Measurements from ENCODE around the gene SPACA6.

SPACA6 gene

GRCh38 chr19:51709575-51709974 lies 16.4 kb downstream of the SPACA6 start:
- no peaks in the 10 kb centered on the region for H3K4me1 ChIP-seq (ENCODE audit: control insufficient read depth in 2 of 2, insufficient read depth in 1 of 2, low read depth in 1 of 2, low read length in 2 of 2)
- no peak overlapping the region for H3K27ac ChIP-seq (replicated peaks; ENCODE audit: low read length)
- no peak overlapping the region for H2AFZ ChIP-seq (ENCODE audit: low read length)
- H2BK5ac ChIP-seq (ENCODE audit: low read length), result no peak overlapping the region
- WGBS, 2 donors (ENCODE audit: extremely low coverage in 2 of 2, insufficient read length in 2 of 2, insufficient replicate concordance in 1 of 2), result no CpG with 5 or more reads among the region's 6 CpGs
- no peak overlapping the region for H3K4me3 ChIP-seq (ENCODE audit: low read length in 2 of 2)
- H3K18ac ChIP-seq (ENCODE audit: low read length), result no peak overlapping the region
- no peak overlapping the region for H2AK5ac ChIP-seq (ENCODE audit: low read depth, low read length)
- no peak overlapping the region for H2BK120ac ChIP-seq (ENCODE audit: low read depth, low read length)
- peak overlapping the region; percentile 12 for H3K23ac ChIP-seq (ENCODE audit: low read depth, low read length, poor library complexity)
- no peak overlapping the region for H4K91ac ChIP-seq (ENCODE audit: low read depth, low read length, poor library complexity)
- no peak overlapping the region for H3K14ac ChIP-seq (ENCODE audit: low read length)
- no peaks in the 10 kb centered on the region for H3K9me3 ChIP-seq (replicated peaks in 1 of 2; ENCODE audit: control insufficient read depth in 2 of 2, insufficient read depth in 1 of 2, low read depth in 1 of 2, low read length in 2 of 2)
- peaks cover 0 to 2% (median 0%) of the 10 kb centered on the region in 3 experiments for H3K27me3 ChIP-seq (ENCODE audit: control insufficient read depth in 3 of 3, insufficient read depth in 3 of 3, low read depth in 1 of 3, low read length in 3 of 3)
- H3K79me1 ChIP-seq (ENCODE audit: low read depth, low read length), result no peaks in the 10 kb centered on the region
- H3K36me3 ChIP-seq (replicated peaks in 1 of 2; ENCODE audit: control insufficient read depth in 2 of 2, insufficient read depth in 2 of 2, low read length in 2 of 2), result peaks cover 2 to 24% of the 10 kb centered on the region in 2 donors
- no peak overlapping the region for H3K4ac ChIP-seq (ENCODE audit: low read length)
- no peak overlapping the region for H3K4me2 ChIP-seq (ENCODE audit: insufficient read depth, low read length, poor library complexity, severe bottlenecking)
- no peak overlapping the region for H2BK12ac ChIP-seq (ENCODE audit: low read length)
- DNase-seq (ENCODE audit: low spot score), result no peak
- H4K8ac ChIP-seq (ENCODE audit: low read depth, low read length), result no peak overlapping the region
- no peak overlapping the region for H3K9ac ChIP-seq (ENCODE audit: low read depth, low read length, poor library complexity)
- H2BK15ac ChIP-seq (ENCODE audit: low read length), result no peak overlapping the region

GRCh38 chr19:51710163-51710562 lies 17.0 kb downstream of the SPACA6 start:
- no peak overlapping the region for H2BK15ac ChIP-seq (ENCODE audit: low read length)
- H2AK5ac ChIP-seq (ENCODE audit: low read depth, low read length), result no peak overlapping the region
- H3K14ac ChIP-seq (ENCODE audit: low read length), result no peak overlapping the region
- H2BK5ac ChIP-seq (ENCODE audit: low read length), result no peak overlapping the region
- no peak overlapping the region for H2BK12ac ChIP-seq (ENCODE audit: low read length)
- WGBS, 2 donors (ENCODE audit: extremely low coverage in 2 of 2, insufficient read length in 2 of 2, insufficient replicate concordance in 1 of 2), result no CpG with 5 or more reads among the region's 2 CpGs
- H2BK120ac ChIP-seq (ENCODE audit: low read depth, low read length), result no peak overlapping the region
- no peak overlapping the region for H4K8ac ChIP-seq (ENCODE audit: low read depth, low read length)
- H2AFZ ChIP-seq (ENCODE audit: low read length), result no peak overlapping the region
- no peak for DNase-seq (ENCODE audit: low spot score)
- no peak overlapping the region for H3K9ac ChIP-seq (ENCODE audit: low read depth, low read length, poor library complexity)
- H3K18ac ChIP-seq (ENCODE audit: low read length), result no peak overlapping the region
- H3K23ac ChIP-seq (ENCODE audit: low read depth, low read length, poor library complexity), result no peak overlapping the region
- H3K36me3 ChIP-seq (replicated peaks in 1 of 2; ENCODE audit: control insufficient read depth in 2 of 2, insufficient read depth in 2 of 2, low read length in 2 of 2), result peaks cover 1 to 20% of the 10 kb centered on the region in 2 donors
- no peak overlapping the region for H3K4me3 ChIP-seq (ENCODE audit: low read length in 2 of 2)
- H3K27ac ChIP-seq (replicated peaks; ENCODE audit: low read length), result no peak overlapping the region
- H3K27me3 ChIP-seq (ENCODE audit: control insufficient read depth in 3 of 3, insufficient read depth in 3 of 3, low read depth in 1 of 3, low read length in 3 of 3), result peaks cover 0 to 2% (median 0%) of the 10 kb centered on the region in 3 experiments
- no peaks in the 10 kb centered on the region for H3K9me3 ChIP-seq (replicated peaks in 1 of 2; ENCODE audit: control insufficient read depth in 2 of 2, insufficient read depth in 1 of 2, low read depth in 1 of 2, low read length in 2 of 2)
- no peaks in the 10 kb centered on the region for H3K79me1 ChIP-seq (ENCODE audit: low read depth, low read length)
- H4K91ac ChIP-seq (ENCODE audit: low read depth, low read length, poor library complexity), result no peak overlapping the region
- no peak overlapping the region for H3K4me2 ChIP-seq (ENCODE audit: insufficient read depth, low read length, poor library complexity, severe bottlenecking)
- H3K4ac ChIP-seq (ENCODE audit: low read length), result no peak overlapping the region
- H3K4me1 ChIP-seq (ENCODE audit: control insufficient read depth in 2 of 2, insufficient read depth in 1 of 2, low read depth in 1 of 2, low read length in 2 of 2), result no peaks in the 10 kb centered on the region

GRCh38 chr19:51711702-51712101 lies 18.6 kb downstream of the SPACA6 start:
- Histone ChIP-seq H2AK5ac (ENCODE audit: low read depth, low read length) (no peak overlapping the region), H3K9ac (ENCODE audit: low read depth, low read length, poor library complexity) (no peak overlapping the region), H3K36me3 (replicated peaks in 1 of 2; ENCODE audit: control insufficient read depth in 2 of 2, insufficient read depth in 2 of 2, low read length in 2 of 2) (peaks cover 0 to 8% of the 10 kb centered on the region in 2 donors), H3K14ac (ENCODE audit: low read length) (no peak overlapping the region), H3K4me3 (ENCODE audit: low read length in 2 of 2) (no peak overlapping the region), H2BK120ac (ENCODE audit: low read depth, low read length) (no peak overlapping the region), H3K4me1 (ENCODE audit: control insufficient read depth in 2 of 2, insufficient read depth in 1 of 2, low read depth in 1 of 2, low read length in 2 of 2) (no peaks in the 10 kb centered on the region), H3K4me2 (ENCODE audit: insufficient read depth, low read length, poor library complexity, severe bottlenecking) (no peak overlapping the region), H3K79me1 (ENCODE audit: low read depth, low read length) (no peaks in the 10 kb centered on the region), H3K27ac (replicated peaks; ENCODE audit: low read length) (no peak overlapping the region), H3K27me3 (ENCODE audit: control insufficient read depth in 3 of 3, insufficient read depth in 3 of 3, low read depth in 1 of 3, low read length in 3 of 3) (peaks cover 0 to 12% (median 2%) of the 10 kb centered on the region in 3 experiments), H2BK12ac (ENCODE audit: low read length) (no peak overlapping the region), H4K8ac (ENCODE audit: low read depth, low read length) (no peak overlapping the region), H3K9me3 (replicated peaks in 1 of 2; ENCODE audit: control insufficient read depth in 2 of 2, insufficient read depth in 1 of 2, low read depth in 1 of 2, low read length in 2 of 2) (no peaks in the 10 kb centered on the region), H2AFZ (ENCODE audit: low read length) (no peak overlapping the region), H3K18ac (ENCODE audit: low read length) (no peak overlapping the region), H3K4ac (ENCODE audit: low read length) (no peak overlapping the region), H2BK15ac (ENCODE audit: low read length) (no peak overlapping the region), H3K23ac (ENCODE audit: low read depth, low read length, poor library complexity) (no peak overlapping the region), H4K91ac (ENCODE audit: low read depth, low read length, poor library complexity) (no peak overlapping the region), H2BK5ac (ENCODE audit: low read length) (no peak overlapping the region)
- DNase-seq (ENCODE audit: low spot score), result no peak
- WGBS, 2 donors (ENCODE audit: extremely low coverage in 2 of 2, insufficient read length in 2 of 2, insufficient replicate concordance in 1 of 2), result no CpG with 5 or more reads among the region's 1 CpG

- H3K79me1 ChIP-seq (ENCODE audit: low read depth, low read length), result no peaks in the 10 kb centered on the region
- no peak overlapping the region for H2AFZ ChIP-seq (ENCODE audit: low read length)
- H3K9ac ChIP-seq (ENCODE audit: low read depth, low read length, poor library complexity), result no peak overlapping the region
- no peak overlapping the region for H3K27ac ChIP-seq (replicated peaks; ENCODE audit: low read length)
- no peak overlapping the region for H4K8ac ChIP-seq (ENCODE audit: low read depth, low read length)
- no peak overlapping the region for H3K23ac ChIP-seq (ENCODE audit: low read depth, low read length, poor library complexity)
- H3K4ac ChIP-seq (ENCODE audit: low read length), result no peak overlapping the region
- H2AK5ac ChIP-seq (ENCODE audit: low read depth, low read length), result no peak overlapping the region
- H3K4me3 ChIP-seq (ENCODE audit: low read length in 2 of 2), result no peak overlapping the region
- no peak overlapping the region for H2BK15ac ChIP-seq (ENCODE audit: low read length)
- H3K36me3 ChIP-seq (replicated peaks in 1 of 2; ENCODE audit: control insufficient read depth in 2 of 2, insufficient read depth in 2 of 2, low read length in 2 of 2), result no peaks in the 10 kb centered on the region
- H3K4me1 ChIP-seq (ENCODE audit: control insufficient read depth in 2 of 2, insufficient read depth in 1 of 2, low read depth in 1 of 2, low read length in 2 of 2), result no peaks in the 10 kb centered on the region
- H3K4me2 ChIP-seq (ENCODE audit: insufficient read depth, low read length, poor library complexity, severe bottlenecking), result no peak overlapping the region
- H2BK12ac ChIP-seq (ENCODE audit: low read length), result no peak overlapping the region
- DNase-seq (ENCODE audit: low spot score), result no peak
- no peak overlapping the region for H4K91ac ChIP-seq (ENCODE audit: low read depth, low read length, poor library complexity)
- no CpG with 5 or more reads among the region's 9 CpGs for WGBS, 2 donors (ENCODE audit: extremely low coverage in 2 of 2, insufficient read length in 2 of 2, insufficient replicate concordance in 1 of 2)
- no peak overlapping the region for H3K18ac ChIP-seq (ENCODE audit: low read length)
- no peak overlapping the region for H2BK5ac ChIP-seq (ENCODE audit: low read length)
- H3K14ac ChIP-seq (ENCODE audit: low read length), result no peak overlapping the region
- no peak overlapping the region for H2BK120ac ChIP-seq (ENCODE audit: low read depth, low read length)
- no peaks in the 10 kb centered on the region for H3K9me3 ChIP-seq (replicated peaks in 1 of 2; ENCODE audit: control insufficient read depth in 2 of 2, insufficient read depth in 1 of 2, low read depth in 1 of 2, low read length in 2 of 2)
- H3K27me3 ChIP-seq (ENCODE audit: control insufficient read depth in 3 of 3, insufficient read depth in 3 of 3, low read depth in 1 of 3, low read length in 3 of 3), result peaks cover 0 to 20% (median 2%) of the 10 kb centered on the region in 3 experiments
These were observed 19.4 kb downstream of the SPACA6 start for GRCh38 chr19:51712461-51713081.

Data from neuronal stem cell (in vitro differentiated cells).